Measurements from ENCODE around the gene PSMA5. TPM values are rescaled to one million over a fixed set of nuclear protein-coding genes. Genes with fewer than 3 reads are reported as not detected.

PSMA5 gene
- total RNA-seq, 1 experiment from 2014 or later = 150 TPM

DNA sequence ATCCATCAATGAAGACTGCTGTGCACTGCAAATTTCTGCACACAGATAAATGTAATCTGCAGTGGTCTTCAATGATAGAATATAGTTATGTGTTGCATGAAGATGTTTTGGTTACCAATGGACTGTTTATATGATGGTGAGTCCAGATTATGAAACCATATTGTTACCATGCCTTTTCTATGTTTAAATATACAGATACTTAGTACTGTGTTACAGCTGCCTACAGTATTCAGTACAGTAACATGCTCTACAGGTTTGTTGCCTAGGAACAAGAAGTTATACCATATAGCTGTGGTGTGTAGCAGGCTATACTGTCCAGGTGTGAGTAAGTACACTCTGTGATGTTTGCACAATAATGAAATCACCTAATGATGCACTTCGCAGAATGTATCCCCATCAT, 69.3 kb downstream of the PSMA5 start:
- ChIA-PET POLR2A (interaction anchor here (0.8 kb wide), 1 partner anchor 14 kb away, joined by 3 read pairs; no protein-coding TSS in a partner anchor), CTCF (interaction anchor here (1.0 to 2.7 kb wide), 4 partner anchors 23 to 176 kb away, joined by 3 to 23 read pairs (median 3); partner anchors contain the start of gene SORT1)
- Mint-ChIP-seq H3K4me3 (no peak overlapping the region), H3K4me1 (peaks cover 11% of the 10 kb centered on the region), H3K27me3 (ENCODE audit: low read depth) (no peaks in the 10 kb centered on the region), H3K27ac (no peak overlapping the region), H3K36me3 (peaks cover 11% of the 10 kb centered on the region), H3K9me3 (no peaks in the 10 kb centered on the region)
- TF ChIP-seq NR2C2 (CRISPR knock-in tag; IDR thresholded peaks at IDR 0.05) = no peak
- TF ChIP-seq ZNF671 (CRISPR knock-in tag; IDR thresholded peaks at IDR 0.05) = no peak
- no peak for TF ChIP-seq SMAD4 (CRISPR knock-in tag; IDR thresholded peaks at IDR 0.05)
- no peak for TF ChIP-seq NFE2L1 (CRISPR knock-in tag; IDR thresholded peaks at IDR 0.05)
- TF ChIP-seq EMX1 (CRISPR knock-in tag; IDR thresholded peaks at IDR 0.05) = no peak
- TF ChIP-seq, protein P1, sequence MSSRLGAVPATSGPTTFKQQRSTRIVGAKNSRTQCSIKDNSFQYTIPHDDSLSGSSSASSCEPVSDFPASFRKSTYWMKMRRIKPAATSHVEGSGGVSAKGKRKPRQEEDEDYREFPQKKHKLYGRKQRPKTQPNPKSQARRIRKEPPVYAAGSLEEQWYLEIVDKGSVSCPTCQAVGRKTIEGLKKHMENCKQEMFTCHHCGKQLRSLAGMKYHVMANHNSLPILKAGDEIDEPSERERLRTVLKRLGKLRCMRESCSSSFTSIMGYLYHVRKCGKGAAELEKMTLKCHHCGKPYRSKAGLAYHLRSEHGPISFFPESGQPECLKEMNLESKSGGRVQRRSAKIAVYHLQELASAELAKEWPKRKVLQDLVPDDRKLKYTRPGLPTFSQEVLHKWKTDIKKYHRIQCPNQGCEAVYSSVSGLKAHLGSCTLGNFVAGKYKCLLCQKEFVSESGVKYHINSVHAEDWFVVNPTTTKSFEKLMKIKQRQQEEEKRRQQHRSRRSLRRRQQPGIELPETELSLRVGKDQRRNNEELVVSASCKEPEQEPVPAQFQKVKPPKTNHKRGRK (CRISPR knock-in tag; IDR thresholded peaks at IDR 0.05; ENCODE audit: borderline replicate concordance) = no peak
- no peak for TF ChIP-seq SOX15 (CRISPR knock-in tag; IDR thresholded peaks at IDR 0.05)
- TF ChIP-seq, protein P2, sequence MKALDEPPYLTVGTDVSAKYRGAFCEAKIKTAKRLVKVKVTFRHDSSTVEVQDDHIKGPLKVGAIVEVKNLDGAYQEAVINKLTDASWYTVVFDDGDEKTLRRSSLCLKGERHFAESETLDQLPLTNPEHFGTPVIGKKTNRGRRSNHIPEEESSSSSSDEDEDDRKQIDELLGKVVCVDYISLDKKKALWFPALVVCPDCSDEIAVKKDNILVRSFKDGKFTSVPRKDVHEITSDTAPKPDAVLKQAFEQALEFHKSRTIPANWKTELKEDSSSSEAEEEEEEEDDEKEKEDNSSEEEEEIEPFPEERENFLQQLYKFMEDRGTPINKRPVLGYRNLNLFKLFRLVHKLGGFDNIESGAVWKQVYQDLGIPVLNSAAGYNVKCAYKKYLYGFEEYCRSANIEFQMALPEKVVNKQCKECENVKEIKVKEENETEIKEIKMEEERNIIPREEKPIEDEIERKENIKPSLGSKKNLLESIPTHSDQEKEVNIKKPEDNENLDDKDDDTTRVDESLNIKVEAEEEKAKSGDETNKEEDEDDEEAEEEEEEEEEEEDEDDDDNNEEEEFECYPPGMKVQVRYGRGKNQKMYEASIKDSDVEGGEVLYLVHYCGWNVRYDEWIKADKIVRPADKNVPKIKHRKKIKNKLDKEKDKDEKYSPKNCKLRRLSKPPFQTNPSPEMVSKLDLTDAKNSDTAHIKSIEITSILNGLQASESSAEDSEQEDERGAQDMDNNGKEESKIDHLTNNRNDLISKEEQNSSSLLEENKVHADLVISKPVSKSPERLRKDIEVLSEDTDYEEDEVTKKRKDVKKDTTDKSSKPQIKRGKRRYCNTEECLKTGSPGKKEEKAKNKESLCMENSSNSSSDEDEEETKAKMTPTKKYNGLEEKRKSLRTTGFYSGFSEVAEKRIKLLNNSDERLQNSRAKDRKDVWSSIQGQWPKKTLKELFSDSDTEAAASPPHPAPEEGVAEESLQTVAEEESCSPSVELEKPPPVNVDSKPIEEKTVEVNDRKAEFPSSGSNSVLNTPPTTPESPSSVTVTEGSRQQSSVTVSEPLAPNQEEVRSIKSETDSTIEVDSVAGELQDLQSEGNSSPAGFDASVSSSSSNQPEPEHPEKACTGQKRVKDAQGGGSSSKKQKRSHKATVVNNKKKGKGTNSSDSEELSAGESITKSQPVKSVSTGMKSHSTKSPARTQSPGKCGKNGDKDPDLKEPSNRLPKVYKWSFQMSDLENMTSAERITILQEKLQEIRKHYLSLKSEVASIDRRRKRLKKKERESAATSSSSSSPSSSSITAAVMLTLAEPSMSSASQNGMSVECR (CRISPR knock-in tag; IDR thresholded peaks at IDR 0.05; ENCODE audit: borderline replicate concordance) = no peak
- TF ChIP-seq ZNF232 (CRISPR knock-in tag; IDR thresholded peaks at IDR 0.05) = no peak
- no peak for TF ChIP-seq HMGA2 (CRISPR knock-in tag; IDR thresholded peaks at IDR 0.05)
- TF ChIP-seq GRHL2 (CRISPR knock-in tag; IDR thresholded peaks at IDR 0.05; ENCODE audit: insufficient replicate concordance, severe bottlenecking) = no peak
- no peak for TF ChIP-seq NFYB (CRISPR knock-in tag; conservative IDR thresholded peaks at IDR 0.05; ENCODE audit: low read depth)
- no peak for TF ChIP-seq ESRRA (CRISPR knock-in tag; IDR thresholded peaks at IDR 0.05; ENCODE audit: borderline replicate concordance)
- TF ChIP-seq, protein P3, sequence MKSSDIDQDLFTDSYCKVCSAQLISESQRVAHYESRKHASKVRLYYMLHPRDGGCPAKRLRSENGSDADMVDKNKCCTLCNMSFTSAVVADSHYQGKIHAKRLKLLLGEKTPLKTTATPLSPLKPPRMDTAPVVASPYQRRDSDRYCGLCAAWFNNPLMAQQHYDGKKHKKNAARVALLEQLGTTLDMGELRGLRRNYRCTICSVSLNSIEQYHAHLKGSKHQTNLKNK (CRISPR knock-in tag; IDR thresholded peaks at IDR 0.05) = no peak
- no peak for TF ChIP-seq ZBTB21 (CRISPR knock-in tag; IDR thresholded peaks at IDR 0.05; ENCODE audit: borderline replicate concordance)
- TF ChIP-seq NR3C1 (CRISPR knock-in tag; conservative IDR thresholded peaks at IDR 0.05; ENCODE audit: low read depth) = no peak
- TF ChIP-seq, protein P4, sequence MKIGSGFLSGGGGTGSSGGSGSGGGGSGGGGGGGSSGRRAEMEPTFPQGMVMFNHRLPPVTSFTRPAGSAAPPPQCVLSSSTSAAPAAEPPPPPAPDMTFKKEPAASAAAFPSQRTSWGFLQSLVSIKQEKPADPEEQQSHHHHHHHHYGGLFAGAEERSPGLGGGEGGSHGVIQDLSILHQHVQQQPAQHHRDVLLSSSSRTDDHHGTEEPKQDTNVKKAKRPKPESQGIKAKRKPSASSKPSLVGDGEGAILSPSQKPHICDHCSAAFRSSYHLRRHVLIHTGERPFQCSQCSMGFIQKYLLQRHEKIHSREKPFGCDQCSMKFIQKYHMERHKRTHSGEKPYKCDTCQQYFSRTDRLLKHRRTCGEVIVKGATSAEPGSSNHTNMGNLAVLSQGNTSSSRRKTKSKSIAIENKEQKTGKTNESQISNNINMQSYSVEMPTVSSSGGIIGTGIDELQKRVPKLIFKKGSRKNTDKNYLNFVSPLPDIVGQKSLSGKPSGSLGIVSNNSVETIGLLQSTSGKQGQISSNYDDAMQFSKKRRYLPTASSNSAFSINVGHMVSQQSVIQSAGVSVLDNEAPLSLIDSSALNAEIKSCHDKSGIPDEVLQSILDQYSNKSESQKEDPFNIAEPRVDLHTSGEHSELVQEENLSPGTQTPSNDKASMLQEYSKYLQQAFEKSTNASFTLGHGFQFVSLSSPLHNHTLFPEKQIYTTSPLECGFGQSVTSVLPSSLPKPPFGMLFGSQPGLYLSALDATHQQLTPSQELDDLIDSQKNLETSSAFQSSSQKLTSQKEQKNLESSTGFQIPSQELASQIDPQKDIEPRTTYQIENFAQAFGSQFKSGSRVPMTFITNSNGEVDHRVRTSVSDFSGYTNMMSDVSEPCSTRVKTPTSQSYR (CRISPR knock-in tag; IDR thresholded peaks at IDR 0.05) = no peak
- no peak for TF ChIP-seq ELF4 (CRISPR knock-in tag; IDR thresholded peaks at IDR 0.05; ENCODE audit: low read depth)
- DNase-seq (ENCODE audit: low spot score) (no peak), ATAC-seq (no peak)

Measured in WTC11 (cell line).